Activated T-cell treated with anti-CD3 and anti-CD28 coated beads, Interleukin-2, amount 50 U/mL, for 24 hours (primary cell): ENCODE results near the gene TXNIP.
"Not testable (repeated sequence)": the region's sequence is repeated elsewhere in the genome, so short reads cannot be mapped to it uniquely, and the experiment has no call there.

Experiments used
- DNase-seq: peaks from one replicate; pipeline ENCODE4 v3.0.0-alpha.2; 2020
- H3K27ac Mint-ChIP-seq: 2 replicates; pipeline ENCODE4 v1.8.0; 2020; ENCODE audit warnings: mild to moderate bottlenecking, mixed read lengths
- H3K27me3 Mint-ChIP-seq: 2 replicates; pipeline ENCODE4 v1.8.0; 2020; ENCODE audit warnings: mixed read lengths
- H3K36me3 Mint-ChIP-seq: 2 replicates; pipeline ENCODE4 v1.8.0; 2020; ENCODE audit warnings: low read depth, mixed read lengths
- H3K4me1 Mint-ChIP-seq: 2 replicates; pipeline ENCODE4 v1.8.0; 2020; ENCODE audit warnings: low read depth, mixed read lengths
- H3K4me3 Mint-ChIP-seq: 2 replicates; pipeline ENCODE4 v1.8.0; 2020; ENCODE audit warnings: mild to moderate bottlenecking, moderate library complexity, mixed read lengths
- H3K9me3 Mint-ChIP-seq: 2 replicates; pipeline ENCODE4 v1.8.0; 2020; ENCODE audit warnings: mixed read lengths

Gene TXNIP, protein sequence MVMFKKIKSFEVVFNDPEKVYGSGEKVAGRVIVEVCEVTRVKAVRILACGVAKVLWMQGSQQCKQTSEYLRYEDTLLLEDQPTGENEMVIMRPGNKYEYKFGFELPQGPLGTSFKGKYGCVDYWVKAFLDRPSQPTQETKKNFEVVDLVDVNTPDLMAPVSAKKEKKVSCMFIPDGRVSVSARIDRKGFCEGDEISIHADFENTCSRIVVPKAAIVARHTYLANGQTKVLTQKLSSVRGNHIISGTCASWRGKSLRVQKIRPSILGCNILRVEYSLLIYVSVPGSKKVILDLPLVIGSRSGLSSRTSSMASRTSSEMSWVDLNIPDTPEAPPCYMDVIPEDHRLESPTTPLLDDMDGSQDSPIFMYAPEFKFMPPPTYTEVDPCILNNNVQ

GRCh38 chr1:145996433-145997015 lies at the start of gene TXNIP:
Gene TXNIP, minus strand, starts transcription at chr1:145996579. Its CDS starts 313 bp downstream, at chr1:145996266.
- no peaks in the 10 kb centered on the region for H3K9me3 Mint-ChIP-seq
- H3K27ac Mint-ChIP-seq, result peak within 1 kb of the TSS; percentile 96
- peak within 1 kb of the TSS; percentile 97 for H3K4me3 Mint-ChIP-seq
- H3K4me1 Mint-ChIP-seq, result peaks cover 73% of the 10 kb centered on the region
- DNase-seq, result peak; percentile 92
- H3K36me3 Mint-ChIP-seq, result peaks cover 54% of the 10 kb centered on the region
- H3K27me3 Mint-ChIP-seq, result no peaks in the 10 kb centered on the region

- H3K4me1 Mint-ChIP-seq, result peaks cover 34% of the 10 kb centered on the region
- no peak for DNase-seq
- peak overlapping the region; percentile 89 for H3K4me3 Mint-ChIP-seq
- no peaks in the 10 kb centered on the region for H3K9me3 Mint-ChIP-seq
- peaks cover 3% of the 10 kb centered on the region for H3K27me3 Mint-ChIP-seq
- peaks cover 12% of the 10 kb centered on the region for H3K36me3 Mint-ChIP-seq
- H3K27ac Mint-ChIP-seq, result peak overlapping the region; percentile 97
Observed at GRCh38 chr1:146039844-146040194, 43.4 kb upstream of the TXNIP start.

DNA sequence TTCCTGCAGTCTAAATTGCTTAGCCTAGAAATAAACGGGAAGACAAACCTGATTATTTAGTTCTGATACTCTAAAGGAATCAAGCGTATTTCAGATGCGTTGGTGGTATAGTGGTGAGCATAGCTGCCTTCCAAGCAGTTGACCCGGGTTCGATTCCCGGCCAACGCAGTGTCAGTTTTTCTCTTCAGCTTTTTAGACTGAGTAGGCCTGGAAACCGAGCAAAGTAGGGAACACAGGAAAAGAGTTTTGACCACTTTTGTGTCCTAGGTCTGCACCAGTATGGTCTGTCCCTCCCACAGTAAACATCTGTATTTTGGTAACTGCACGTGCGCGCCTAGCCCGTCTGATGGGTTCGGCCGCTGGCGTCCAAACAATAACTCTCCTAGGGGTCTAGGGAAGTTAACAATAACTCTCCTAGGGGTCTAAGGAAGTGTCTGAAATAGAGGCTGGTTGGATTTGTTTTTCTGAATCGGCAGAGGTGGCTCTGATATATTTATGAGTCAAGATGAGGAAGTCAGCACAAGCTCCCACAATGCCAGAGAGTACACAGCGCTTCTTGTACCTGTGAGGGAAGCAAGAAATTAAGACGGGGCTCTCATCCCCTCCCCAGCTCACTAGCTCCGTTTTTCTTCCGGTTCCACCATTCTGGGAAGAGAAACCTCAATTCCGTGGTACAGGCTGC lies 40.7 kb upstream of the TXNIP start:
- Mint-ChIP-seq H3K27me3 (peaks cover 3% of the 10 kb centered on the region), H3K36me3 (peaks cover 12% of the 10 kb centered on the region), H3K9me3 (no peaks in the 10 kb centered on the region), H3K4me1 (peaks cover 40% of the 10 kb centered on the region), H3K4me3 (peak overlapping the region; percentile 89), H3K27ac (peak overlapping the region; percentile 97)
- peak; percentile 88 for DNase-seq

- no peak for DNase-seq
- peak overlapping the region; percentile 89 for H3K4me3 Mint-ChIP-seq
- H3K27me3 Mint-ChIP-seq, result peaks cover 3% of the 10 kb centered on the region
Observed at GRCh38 chr1:146036241-146036964, 40.0 kb upstream of the TXNIP start.

DNA sequence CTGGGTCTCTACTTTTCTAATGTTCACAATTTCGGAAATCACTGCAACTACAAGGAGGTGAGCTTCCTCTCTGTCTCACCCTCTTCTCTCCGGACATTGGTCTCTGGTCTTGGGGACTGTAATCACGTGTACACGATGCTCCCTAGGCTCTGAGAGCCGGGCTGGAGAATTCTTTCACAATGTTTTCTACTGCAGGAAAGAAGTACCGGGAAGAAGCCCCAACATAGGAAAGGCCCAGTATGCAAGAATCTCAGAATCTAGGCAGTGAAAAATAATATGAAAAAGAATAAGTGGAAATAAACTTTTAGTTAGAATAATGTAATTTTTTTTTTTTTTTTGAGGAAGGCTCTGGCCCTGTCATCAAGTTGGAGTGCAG lies 38.7 kb upstream of the TXNIP start:
- DNase-seq, result no peak
- peaks cover 6% of the 10 kb centered on the region for H3K27me3 Mint-ChIP-seq
- peak overlapping the region; percentile 97 for H3K27ac Mint-ChIP-seq
- H3K36me3 Mint-ChIP-seq, result peaks cover 12% of the 10 kb centered on the region
- peaks cover 40% of the 10 kb centered on the region for H3K4me1 Mint-ChIP-seq
- no peaks in the 10 kb centered on the region for H3K9me3 Mint-ChIP-seq
- peak overlapping the region; percentile 89 for H3K4me3 Mint-ChIP-seq

More at GRCh38 chr1:146036241-146036964, 40.0 kb upstream of the TXNIP start:
- Mint-ChIP-seq H3K36me3 (peaks cover 12% of the 10 kb centered on the region), H3K27ac (peak overlapping the region; percentile 97), H3K4me1 (peaks cover 40% of the 10 kb centered on the region), H3K9me3 (no peaks in the 10 kb centered on the region)

- Mint-ChIP-seq H3K4me1 (peaks cover 29% of the 10 kb centered on the region), H3K9me3 (no peaks in the 10 kb centered on the region), H3K27me3 (peaks cover 7% of the 10 kb centered on the region), H3K4me3 (no peak overlapping the region), H3K27ac (no peak overlapping the region), H3K36me3 (peaks cover 8% of the 10 kb centered on the region)
- no peak for DNase-seq
Observed at GRCh38 chr1:146032631-146033219, 36.3 kb upstream of the TXNIP start.

DNA sequence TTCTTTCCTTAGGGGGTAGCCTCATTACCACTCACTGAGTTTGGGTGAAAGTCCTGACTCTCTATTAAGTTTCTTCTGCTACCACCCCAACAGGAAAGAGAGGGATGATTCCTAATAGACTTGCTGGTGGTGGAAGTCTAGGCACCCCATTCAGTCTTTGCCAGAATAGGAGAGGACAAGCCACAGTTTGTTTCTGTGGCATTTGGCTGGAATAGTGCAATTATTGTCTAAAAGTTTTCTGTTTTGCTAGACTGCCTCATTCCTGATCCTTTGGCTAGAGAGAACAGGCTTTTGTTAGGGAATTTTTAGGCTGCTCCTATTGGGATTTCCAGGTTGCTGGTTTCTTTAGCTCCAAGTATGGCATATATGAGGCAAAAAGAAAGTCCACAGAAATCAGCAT lies 35.1 kb upstream of the TXNIP start:
- Mint-ChIP-seq H3K27me3 (peaks cover 7% of the 10 kb centered on the region), H3K4me1 (peaks cover 18% of the 10 kb centered on the region), H3K9me3 (no peaks in the 10 kb centered on the region), H3K36me3 (no peaks in the 10 kb centered on the region), H3K27ac (no peak overlapping the region), H3K4me3 (no peak overlapping the region)
- no peak for DNase-seq

- DNase-seq, result no peak
- no peak overlapping the region for H3K27ac Mint-ChIP-seq
- H3K27me3 Mint-ChIP-seq, result peaks cover 17% of the 10 kb centered on the region
- H3K36me3 Mint-ChIP-seq, result no peaks in the 10 kb centered on the region
- no peak overlapping the region for H3K4me3 Mint-ChIP-seq
- peaks cover 4% of the 10 kb centered on the region for H3K4me1 Mint-ChIP-seq
- H3K9me3 Mint-ChIP-seq, result no peaks in the 10 kb centered on the region
Observed at GRCh38 chr1:146029117-146029516, 32.7 kb upstream of the TXNIP start.

DNA sequence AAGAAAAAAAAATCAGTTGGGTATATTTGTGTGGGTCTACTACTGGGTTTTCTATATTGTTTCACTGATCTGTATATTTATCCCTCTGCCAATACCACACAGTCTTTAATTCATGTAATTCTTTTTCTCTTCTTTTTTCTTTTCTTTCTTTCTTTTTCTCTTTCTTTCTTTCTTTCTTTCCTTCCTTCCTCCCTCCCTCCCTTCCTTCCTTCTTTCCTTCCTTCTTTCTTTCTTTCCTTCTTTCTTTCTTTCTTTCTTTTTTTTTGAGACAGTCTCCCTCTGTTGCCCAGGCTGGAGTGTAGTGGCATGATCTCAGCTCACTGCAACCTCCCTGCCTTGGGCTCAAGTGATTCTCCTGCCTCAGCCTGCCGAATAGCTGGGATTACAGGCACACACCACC lies 30.3 kb upstream of the TXNIP start:
- DNase-seq, H3K4me3 Mint-ChIP-seq, H3K36me3 Mint-ChIP-seq, H3K27ac Mint-ChIP-seq, H3K4me1 Mint-ChIP-seq, H3K9me3 Mint-ChIP-seq: not testable (repeated sequence)
- H3K27me3 Mint-ChIP-seq, result peaks cover 35% of the 10 kb centered on the region

- H3K4me1 Mint-ChIP-seq, H3K36me3 Mint-ChIP-seq, DNase-seq, H3K9me3 Mint-ChIP-seq, H3K4me3 Mint-ChIP-seq, H3K27ac Mint-ChIP-seq: not testable (repeated sequence)
- peaks cover 41% of the 10 kb centered on the region for H3K27me3 Mint-ChIP-seq
Observed at GRCh38 chr1:146025787-146026495, 29.6 kb upstream of the TXNIP start.

- peaks cover 65% of the 10 kb centered on the region for H3K27me3 Mint-ChIP-seq
- no peaks in the 10 kb centered on the region for H3K9me3 Mint-ChIP-seq
- H3K4me3 Mint-ChIP-seq, result no peak overlapping the region
- no peak overlapping the region for H3K27ac Mint-ChIP-seq
- H3K36me3 Mint-ChIP-seq, result no peaks in the 10 kb centered on the region
- no peak for DNase-seq
- H3K4me1 Mint-ChIP-seq, result peaks cover 8% of the 10 kb centered on the region
Observed at GRCh38 chr1:146022403-146023127, 26.2 kb upstream of the TXNIP start.

- Mint-ChIP-seq H3K9me3 (no peaks in the 10 kb centered on the region), H3K4me1 (peaks cover 8% of the 10 kb centered on the region), H3K36me3 (no peaks in the 10 kb centered on the region), H3K27me3 (peaks cover 65% of the 10 kb centered on the region), H3K27ac (no peak within 1 kb of the TSS), H3K4me3 (no peak within 1 kb of the TSS)
- no peak for DNase-seq
Observed at GRCh38 chr1:146021622-146022402, 25.4 kb upstream of the TXNIP start, which contains the start of gene HJV. Gene HJV, minus strand, starts transcription at chr1:146021735. Its CDS starts 1,504 bp downstream, at chr1:146020231.
